AG08395 (cell line): ENCODE data around the gene AKR7A2.
"Not testable (repeated sequence)": the region's sequence is repeated elsewhere in the genome, so short reads cannot be mapped to it uniquely, and the experiment has no call there.

Source experiments
- DNase-seq: peaks from one replicate; pipeline ENCODE4 v3.0.0; 2012; ENCODE audit warnings: mixed read lengths, low spot score

AKR7A2 gene

GRCh38 chr1:19262047-19262446, 49.9 kb downstream of the AKR7A2 start:
- DNase-seq, result no peak

DNA sequence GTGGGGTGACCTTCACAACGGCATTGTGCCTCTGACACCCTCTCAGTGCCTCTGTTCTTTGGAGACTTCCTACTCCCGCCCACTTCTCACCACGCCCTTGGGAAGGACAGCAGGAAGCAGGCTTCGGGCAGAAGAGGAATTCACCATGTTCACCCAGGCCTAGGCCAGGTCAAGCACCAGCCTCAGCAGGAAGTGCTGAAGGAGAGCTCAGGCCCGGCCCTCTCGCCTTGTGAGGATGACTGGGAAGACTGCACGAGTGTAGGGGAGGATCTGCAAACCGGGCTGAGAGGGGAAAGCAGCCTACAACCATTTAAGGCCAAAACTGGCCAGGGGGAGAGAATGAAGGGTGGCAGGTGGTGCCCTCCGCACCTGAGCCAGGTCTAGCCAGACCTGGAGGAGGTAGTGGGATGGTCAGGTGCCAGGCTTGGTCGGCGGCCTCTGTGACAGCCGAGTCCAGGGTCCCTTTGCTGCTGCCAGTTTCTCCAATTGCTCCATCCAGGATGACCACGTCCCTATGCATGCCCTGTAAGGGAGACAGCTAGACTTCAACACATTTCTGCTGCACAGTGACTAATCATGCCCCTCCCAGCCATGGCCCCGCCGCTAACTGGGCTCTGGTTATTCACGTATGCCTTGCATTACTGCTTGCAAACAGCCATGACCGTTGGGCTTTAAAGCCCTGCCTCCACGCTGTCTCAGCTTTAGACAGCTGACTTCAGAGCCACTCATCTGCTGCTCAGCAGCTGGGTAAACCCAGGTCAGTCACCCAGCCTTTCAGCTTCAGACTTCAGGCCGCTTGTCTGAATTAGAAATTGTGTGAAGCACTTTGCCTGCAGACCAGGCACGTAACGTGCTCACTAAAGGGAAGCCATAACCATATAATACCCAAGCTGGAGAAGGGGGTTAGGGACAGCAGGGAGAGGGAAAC, 51.5 kb downstream of the AKR7A2 start:
- DNase-seq, result peak; percentile 96

- no peak for DNase-seq
Measured at GRCh38 chr1:19258353-19258752, 53.6 kb downstream of the AKR7A2 start.

DNA sequence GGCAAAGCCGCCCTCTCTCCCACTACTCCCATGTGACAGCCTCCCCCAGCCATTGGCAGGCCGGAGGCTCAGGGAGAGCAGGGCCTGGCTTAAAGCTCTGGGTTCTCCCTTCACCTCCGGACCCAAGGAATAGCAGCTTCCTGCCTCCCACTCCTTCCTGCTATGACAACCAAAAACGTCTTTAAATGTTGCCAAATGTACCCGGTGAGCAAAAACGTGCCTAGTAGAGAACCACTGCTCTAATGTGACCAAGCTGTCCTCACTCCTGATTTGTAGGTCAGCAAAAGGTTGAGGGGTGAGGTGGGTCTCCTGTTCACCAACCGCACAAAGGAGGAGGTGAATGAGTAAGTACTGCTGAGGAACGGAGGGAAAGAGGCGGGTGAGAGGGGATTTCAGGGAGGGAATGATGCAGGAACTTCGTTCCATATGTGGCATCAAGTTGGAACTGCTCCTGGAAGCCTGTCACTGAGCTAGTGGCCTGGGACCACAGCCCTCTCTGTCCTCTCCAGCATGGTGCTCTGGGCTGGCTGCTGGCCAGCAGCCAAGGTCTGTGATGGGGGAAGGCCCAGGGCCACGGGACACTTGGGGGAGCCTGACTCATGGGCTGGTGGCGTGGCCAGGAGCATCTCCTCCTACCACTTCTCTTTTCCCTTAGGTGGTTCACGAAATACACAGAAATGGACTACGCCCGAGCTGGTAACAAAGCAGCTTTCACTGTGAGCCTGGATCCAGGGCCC, 54.6 kb downstream of the AKR7A2 start:
- no peak for DNase-seq

DNA sequence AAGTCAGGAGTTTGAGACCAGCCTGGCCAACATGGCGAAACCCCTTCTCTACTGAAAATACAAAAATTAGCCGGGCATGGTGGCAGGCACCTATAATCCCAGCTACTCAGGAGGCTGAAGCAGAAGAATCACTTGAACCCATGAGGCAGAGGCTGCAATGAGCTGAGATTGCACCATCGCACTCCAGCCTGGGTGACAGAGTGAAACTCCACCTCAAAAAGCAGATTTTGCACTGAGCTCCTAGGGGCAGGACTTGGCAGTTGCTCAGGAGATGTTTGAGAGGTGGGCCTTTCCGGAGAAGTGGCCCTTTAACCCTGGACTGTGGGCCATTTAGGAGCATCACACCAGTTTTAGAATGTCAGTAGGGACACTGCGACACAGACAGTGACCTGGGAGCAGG, 55.6 kb downstream of the AKR7A2 start:
- not testable (repeated sequence) for DNase-seq

- no peak for DNase-seq
Measured at GRCh38 chr1:19255288-19255687, 56.7 kb downstream of the AKR7A2 start.

DNA sequence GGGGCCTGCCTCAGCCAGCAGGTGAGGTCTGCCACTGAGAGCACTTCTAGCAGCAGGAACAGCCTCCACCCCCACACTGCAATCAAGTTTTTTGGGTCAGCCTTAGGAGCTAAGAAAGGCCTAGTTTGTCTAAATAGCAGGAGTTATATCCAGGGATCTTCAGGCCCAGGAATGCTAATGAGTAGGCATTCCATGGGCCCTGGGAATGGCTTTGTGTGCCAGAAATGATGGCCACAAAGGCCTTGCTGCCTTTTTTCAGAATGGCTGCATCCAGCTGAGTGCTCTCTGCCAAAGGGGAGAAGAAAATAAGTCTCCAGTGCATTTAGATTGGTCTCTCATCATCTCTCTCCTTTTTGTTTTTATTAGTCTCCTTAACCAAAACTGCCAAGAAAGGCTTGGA, 57.5 kb downstream of the AKR7A2 start:
- DNase-seq, result no peak
